NT2/D1 (cell line): Measurements from ENCODE around the gene SUN5.

Experiments used
- SUZ12 ChIP-seq: IDR thresholded peaks from 2 replicates; pipeline ENCODE4 v1.6.1; 2011; ENCODE audit not compliant: insufficient read length, insufficient read depth; ENCODE audit errors: extremely low read depth
- YY1 ChIP-seq: IDR thresholded peaks from 2 replicates; pipeline ENCODE4 v1.6.1; 2011; ENCODE audit not compliant: insufficient read length, insufficient read depth

- TF ChIP-seq YY1 = no peak
- TF ChIP-seq SUZ12 = no peak
Measured at GRCh38 chr20:32982617-32983458, 21.4 kb downstream of the SUN5 start.
